Prostate gland (tissue), 2 donors: Measurements from ENCODE around the gene MAP4K4. TPM values are rescaled to one million over a fixed set of nuclear protein-coding genes. Genes with fewer than 3 reads are reported as not detected.

Experiments used
- DNase-seq: peaks from one replicate; pipeline ENCODE4 v3.0.0-alpha.2; 2019; ENCODE audit warnings: low spot score
- H3K27ac ChIP-seq, 2 donors: fragments of 200-600 bp; sonication (generic); 2 replicates each; pipeline ENCODE4 v1.5.1; 2017 to 2019
- H3K27me3 ChIP-seq: fragments of 200-600 bp; sonication (generic); replicated peaks from 2 replicates; pipeline ENCODE4 v1.5.1; 2019; ENCODE audit not compliant: insufficient read depth
- H3K36me3 ChIP-seq, 2 donors: fragments of 200-600 bp; sonication (generic); 1 replicate in 1 of 2; 2 replicates in 1 of 2; pipeline versions ENCODE4 v1.5.1 to v1.8.1; 2017 to 2019
- H3K4me1 ChIP-seq: fragments of 200-600 bp; sonication (generic); replicated peaks from 2 replicates; pipeline ENCODE4 v1.5.1; 2019
- H3K4me3 ChIP-seq, 2 donors: fragments of 200-600 bp; sonication (generic); 2 replicates each; pipeline ENCODE4 v1.5.1; 2017 to 2019
- H3K9me3 ChIP-seq: fragments of 200-600 bp; sonication (generic); 2 replicates; pipeline ENCODE4 v1.5.1; 2017
- POLR2A ChIP-seq: fragments of 450-650 bp; IDR thresholded peaks from one replicate; pipeline ENCODE4 v1.6.1; 2016; ENCODE audit warnings: antibody characterized with exemption, mild to moderate bottlenecking
- POLR2AphosphoS5 ChIP-seq: sonication (generic); formaldehyde crosslinking; IDR thresholded peaks from one replicate; pipeline ENCODE4 v1.6.1; 2017; ENCODE audit warnings: antibody characterized with exemption
- WGBS: methylation state at CpG from one replicate; pipeline ENCODE4 v1.1.5; 2018; 5-methylcytosine and 5-hydroxymethylcytosine counted together
- intact Hi-C: fragments of 100-400 bp; cut with DNase I; formaldehyde crosslinking; loops from one replicate; pipeline ENCODE4 v1.14.2; 2022
- total RNA-seq, 2 donors: library from RNA; depleted of rRNA; stranded (reverse); fragments of >200 nt; gene quantifications; one replicate each; pipeline ENCODE4 v1.1.0, GENCODE V29; 2016
- TF ChIP-seq, protein P1 (sequence below), 4 experiments: fragments of 200-600 bp in 2 of 4; fragments of 450-650 bp in 2 of 4; sonication (generic) in 2 of 4; IDR thresholded peaks; 1 replicate in 3 of 4; 2 replicates in 1 of 4; pipeline ENCODE4 v1.5.1; 2016 to 2019; ENCODE audit warnings: antibody characterized with exemption in 4 of 4, mild to moderate bottlenecking in 2 of 4, moderate library complexity in 2 of 4

MAP4K4 gene
- total RNA-seq, 2 donors from 2014 or later = 23.6 to 107 TPM

DNA sequence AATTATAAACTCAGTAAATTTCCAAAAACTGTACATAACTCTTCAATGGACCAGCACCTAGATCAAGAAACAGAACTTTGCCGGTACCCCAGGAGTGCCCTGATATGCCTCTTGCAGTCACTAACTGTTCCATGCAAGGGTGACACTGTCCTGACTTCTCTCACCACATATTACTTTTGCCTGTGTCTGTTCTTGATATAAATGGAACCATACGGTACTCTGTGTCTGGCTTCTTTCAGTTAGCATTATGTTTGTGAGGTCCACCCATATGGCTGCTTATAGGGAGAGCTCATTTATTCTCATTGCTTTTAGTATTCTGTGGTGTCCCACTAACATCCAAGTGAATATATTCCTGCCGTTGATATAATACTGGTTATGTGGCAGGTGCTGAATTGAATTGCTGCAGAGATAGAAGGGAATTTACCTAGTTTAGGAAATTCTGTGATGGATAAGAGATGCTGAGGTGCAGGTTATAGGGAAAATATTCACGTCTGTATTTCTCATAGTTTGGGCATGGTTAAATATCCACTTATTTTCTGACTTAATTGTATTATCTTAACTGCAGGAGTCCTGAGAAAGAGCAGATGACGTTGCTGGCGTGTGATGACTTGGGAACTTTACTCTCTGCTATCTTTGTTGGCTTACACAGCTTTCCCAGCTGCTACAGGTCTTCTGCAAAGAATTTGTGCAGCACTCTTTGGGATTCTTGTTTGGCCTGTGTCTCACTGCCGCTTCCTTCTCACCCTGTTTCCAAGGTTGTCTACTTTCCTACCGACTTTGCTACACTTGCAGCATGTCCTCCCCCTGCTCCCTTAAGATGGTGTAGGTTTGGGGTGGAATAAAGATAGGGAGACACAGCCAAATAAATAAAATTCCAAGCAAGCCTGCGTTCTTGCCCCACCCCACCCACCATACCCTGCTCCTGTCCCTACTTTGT lies 107.9 kb downstream of the MAP4K4 start:
- Histone ChIP-seq H3K27me3 (no peaks in the 10 kb centered on the region), H3K36me3 (no peaks in the 10 kb centered on the region), H3K9me3 (no peaks in the 10 kb centered on the region), H3K4me3 (no peak overlapping the region), H3K27ac (no peak overlapping the region), H3K4me1 (no peaks in the 10 kb centered on the region)
- TF ChIP-seq, protein P1, sequence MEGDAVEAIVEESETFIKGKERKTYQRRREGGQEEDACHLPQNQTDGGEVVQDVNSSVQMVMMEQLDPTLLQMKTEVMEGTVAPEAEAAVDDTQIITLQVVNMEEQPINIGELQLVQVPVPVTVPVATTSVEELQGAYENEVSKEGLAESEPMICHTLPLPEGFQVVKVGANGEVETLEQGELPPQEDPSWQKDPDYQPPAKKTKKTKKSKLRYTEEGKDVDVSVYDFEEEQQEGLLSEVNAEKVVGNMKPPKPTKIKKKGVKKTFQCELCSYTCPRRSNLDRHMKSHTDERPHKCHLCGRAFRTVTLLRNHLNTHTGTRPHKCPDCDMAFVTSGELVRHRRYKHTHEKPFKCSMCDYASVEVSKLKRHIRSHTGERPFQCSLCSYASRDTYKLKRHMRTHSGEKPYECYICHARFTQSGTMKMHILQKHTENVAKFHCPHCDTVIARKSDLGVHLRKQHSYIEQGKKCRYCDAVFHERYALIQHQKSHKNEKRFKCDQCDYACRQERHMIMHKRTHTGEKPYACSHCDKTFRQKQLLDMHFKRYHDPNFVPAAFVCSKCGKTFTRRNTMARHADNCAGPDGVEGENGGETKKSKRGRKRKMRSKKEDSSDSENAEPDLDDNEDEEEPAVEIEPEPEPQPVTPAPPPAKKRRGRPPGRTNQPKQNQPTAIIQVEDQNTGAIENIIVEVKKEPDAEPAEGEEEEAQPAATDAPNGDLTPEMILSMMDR (IDR thresholded peaks at IDR 0.05) = no peak
- TF ChIP-seq POLR2A = no peak
- no peak for TF ChIP-seq POLR2AphosphoS5
- no peak for DNase-seq
- 48% methylated on average over 9 of the region's 9 CpGs for WGBS
- intact Hi-C loops = no loop called here

DNA sequence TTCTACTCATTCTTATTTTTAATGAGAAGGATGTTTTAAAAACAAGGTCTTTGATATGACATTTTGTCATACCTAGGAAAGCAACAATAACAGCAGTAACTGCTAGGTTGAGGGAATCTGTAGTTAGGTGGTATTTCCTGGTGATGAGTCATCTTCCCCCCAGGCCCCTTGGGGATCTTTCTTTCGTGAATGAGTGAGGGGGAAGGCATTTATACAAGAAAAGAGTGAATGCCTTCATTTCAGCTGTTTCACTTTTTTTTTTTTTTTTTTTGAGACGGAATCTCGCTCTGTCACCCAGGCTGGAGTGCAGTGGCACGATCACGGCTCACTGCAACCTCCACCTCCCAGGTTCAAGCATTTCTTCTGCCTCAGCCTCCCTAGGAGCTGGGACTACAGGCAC lies 108.6 kb downstream of the MAP4K4 start:
- intact Hi-C loops = no loop called here
- Histone ChIP-seq H3K36me3 (no peaks in the 10 kb centered on the region), H3K27ac (peak overlapping the region in 1 of 2 donors; percentile 11), H3K4me1 (no peaks in the 10 kb centered on the region), H3K9me3 (no peaks in the 10 kb centered on the region), H3K27me3 (no peaks in the 10 kb centered on the region), H3K4me3 (no peak overlapping the region)
- WGBS = 62% methylated on average over 5 of the region's 5 CpGs
- TF ChIP-seq POLR2AphosphoS5 = no peak
- TF ChIP-seq, protein P1 (IDR thresholded peaks at IDR 0.05) = no peak
- TF ChIP-seq POLR2A = no peak
- no peak for DNase-seq

DNA sequence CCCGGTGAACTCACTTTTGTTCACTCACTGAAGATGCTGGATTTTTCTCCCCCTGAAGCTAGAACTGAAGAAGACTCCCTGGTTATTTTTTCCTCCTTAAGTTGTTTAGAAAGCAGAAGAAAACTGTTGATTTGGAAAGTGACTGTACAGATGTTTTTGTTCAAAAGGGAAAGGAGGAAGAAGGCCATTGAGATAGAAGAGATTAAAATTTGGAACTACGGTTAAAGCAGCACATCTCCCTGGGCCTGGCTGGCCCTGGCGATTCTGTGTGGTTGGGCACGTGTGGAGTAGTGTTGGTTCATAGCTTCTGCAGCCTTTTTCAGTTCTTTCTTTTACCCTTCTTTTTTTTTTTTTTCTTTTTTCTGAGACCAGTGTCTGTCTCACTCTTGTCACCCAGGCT lies 109.2 kb downstream of the MAP4K4 start:
- no peak overlapping the region for H3K4me3 ChIP-seq
- intact Hi-C loops = no loop called here
- TF ChIP-seq POLR2AphosphoS5 (no peak), POLR2A (no peak)
- TF ChIP-seq, protein P1 (IDR thresholded peaks at IDR 0.05) = no peak
- H3K27ac ChIP-seq = peak overlapping the region in 1 of 2 donors; percentile 11
- no peaks in the 10 kb centered on the region for H3K36me3 ChIP-seq
- no peaks in the 10 kb centered on the region for H3K4me1 ChIP-seq
- no peaks in the 10 kb centered on the region for H3K9me3 ChIP-seq
- no peak for DNase-seq
- 27% methylated on average over 4 of the region's 4 CpGs for WGBS
- H3K27me3 ChIP-seq = no peaks in the 10 kb centered on the region

DNA sequence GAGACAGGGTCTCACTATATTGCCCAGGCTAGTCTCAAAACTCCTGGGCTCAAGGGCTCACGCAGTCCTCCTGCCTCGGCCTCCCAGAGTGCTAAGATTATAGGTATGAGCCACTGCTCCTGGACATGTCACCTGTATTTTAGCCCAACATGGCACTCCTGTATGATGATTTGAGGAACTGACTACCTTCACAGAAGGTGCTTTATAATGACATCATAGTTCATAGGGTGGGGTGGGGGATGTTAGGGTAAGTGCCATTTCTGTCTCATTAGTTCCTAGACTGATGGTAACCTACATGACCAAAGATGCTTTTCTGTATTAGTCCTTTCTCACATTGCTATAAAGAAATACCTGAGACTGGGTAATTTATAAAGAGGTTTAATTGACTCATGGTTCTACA lies 109.7 kb downstream of the MAP4K4 start:
- no peak for DNase-seq
- H3K27ac ChIP-seq = no peak overlapping the region
- no peaks in the 10 kb centered on the region for H3K9me3 ChIP-seq
- no peaks in the 10 kb centered on the region for H3K4me1 ChIP-seq
- no peaks in the 10 kb centered on the region for H3K36me3 ChIP-seq
- no peak overlapping the region for H3K4me3 ChIP-seq
- intact Hi-C loops = no loop called here
- H3K27me3 ChIP-seq = no peaks in the 10 kb centered on the region
- WGBS = 98% methylated on average over 2 of the region's 2 CpGs
- no peak for TF ChIP-seq POLR2AphosphoS5
- no peak for TF ChIP-seq POLR2A
- TF ChIP-seq, protein P1 (IDR thresholded peaks at IDR 0.05) = no peak
